Measurements from ENCODE around the gene EFNA5. TPM values are rescaled to one million over a fixed set of nuclear protein-coding genes. Genes with fewer than 3 reads are reported as not detected.

Gene EFNA5
- total RNA-seq, 1 donor from 2014 or later: 12.6 TPM

DNA sequence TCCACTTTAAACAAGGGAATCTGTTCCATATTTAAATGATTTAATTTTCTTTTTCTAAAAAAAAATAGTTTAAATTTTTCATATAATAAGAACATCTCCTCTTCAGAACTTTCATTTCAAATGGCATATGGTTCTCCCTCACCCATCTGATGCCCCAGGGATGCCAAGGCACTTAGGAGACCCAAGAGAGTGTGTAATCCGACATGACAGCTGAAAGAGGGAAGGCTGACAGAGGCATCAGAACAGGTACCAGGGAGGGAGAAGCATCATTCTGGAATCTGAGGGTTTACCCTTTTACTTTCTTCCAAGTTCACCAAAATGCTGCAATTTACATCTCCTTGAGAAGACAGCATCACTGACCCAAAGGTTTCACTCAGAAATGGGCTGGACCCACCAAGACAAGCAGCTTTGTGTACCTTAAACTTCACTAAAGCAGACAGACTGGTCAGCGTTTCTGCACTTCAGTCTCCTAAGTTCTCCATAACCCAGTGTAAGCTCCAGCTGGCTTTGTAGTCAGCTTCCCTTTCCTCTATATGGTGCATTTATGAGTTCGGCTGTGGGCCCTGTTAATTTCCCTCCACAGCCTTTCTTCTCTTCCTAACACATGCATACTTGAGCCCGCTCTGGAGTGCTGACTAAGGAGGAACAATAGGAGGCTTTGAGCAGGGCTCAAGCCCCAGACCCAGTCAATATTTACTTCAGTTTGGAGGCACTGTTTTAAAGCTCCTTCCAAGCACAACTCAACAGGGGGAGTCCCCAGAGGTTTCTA is 17.7 kb downstream of the EFNA5 start:
- TF ChIP-seq, protein P1, sequence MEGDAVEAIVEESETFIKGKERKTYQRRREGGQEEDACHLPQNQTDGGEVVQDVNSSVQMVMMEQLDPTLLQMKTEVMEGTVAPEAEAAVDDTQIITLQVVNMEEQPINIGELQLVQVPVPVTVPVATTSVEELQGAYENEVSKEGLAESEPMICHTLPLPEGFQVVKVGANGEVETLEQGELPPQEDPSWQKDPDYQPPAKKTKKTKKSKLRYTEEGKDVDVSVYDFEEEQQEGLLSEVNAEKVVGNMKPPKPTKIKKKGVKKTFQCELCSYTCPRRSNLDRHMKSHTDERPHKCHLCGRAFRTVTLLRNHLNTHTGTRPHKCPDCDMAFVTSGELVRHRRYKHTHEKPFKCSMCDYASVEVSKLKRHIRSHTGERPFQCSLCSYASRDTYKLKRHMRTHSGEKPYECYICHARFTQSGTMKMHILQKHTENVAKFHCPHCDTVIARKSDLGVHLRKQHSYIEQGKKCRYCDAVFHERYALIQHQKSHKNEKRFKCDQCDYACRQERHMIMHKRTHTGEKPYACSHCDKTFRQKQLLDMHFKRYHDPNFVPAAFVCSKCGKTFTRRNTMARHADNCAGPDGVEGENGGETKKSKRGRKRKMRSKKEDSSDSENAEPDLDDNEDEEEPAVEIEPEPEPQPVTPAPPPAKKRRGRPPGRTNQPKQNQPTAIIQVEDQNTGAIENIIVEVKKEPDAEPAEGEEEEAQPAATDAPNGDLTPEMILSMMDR (IDR thresholded peaks at IDR 0.05; ENCODE audit: insufficient read depth, low read length, poor library complexity, severe bottlenecking): no peak
- Histone ChIP-seq H3K36me3 (ENCODE audit: control insufficient read depth, insufficient read depth, low read length) (no peaks in the 10 kb centered on the region), H3K4me3 (ENCODE audit: low read depth, low read length) (no peak overlapping the region), H3K27me3 (ENCODE audit: control insufficient read depth, insufficient read depth, low read length) (no peaks in the 10 kb centered on the region)
- DNase-seq (ENCODE audit: low read depth): no peak

DNA sequence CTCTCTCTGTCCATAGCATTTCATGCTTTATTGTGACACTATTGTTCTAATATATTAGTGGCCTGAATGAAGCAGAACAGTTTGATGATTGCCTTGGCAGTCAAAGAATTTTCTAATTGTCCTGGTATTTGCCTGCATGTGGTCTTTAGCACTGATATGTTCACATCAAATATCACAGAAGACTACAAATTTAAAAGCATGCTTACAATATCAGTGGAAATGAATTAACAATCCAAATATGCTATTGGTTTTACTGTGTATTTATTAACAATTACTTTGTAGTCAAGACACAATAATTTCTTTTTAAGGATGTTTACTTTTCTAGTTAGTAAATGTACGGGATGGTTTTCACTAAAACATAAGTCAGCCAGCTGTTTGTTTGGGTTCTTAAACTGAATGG is 18.3 kb downstream of the EFNA5 start:
- Histone ChIP-seq H3K36me3 (ENCODE audit: control insufficient read depth, insufficient read depth, low read length) (no peaks in the 10 kb centered on the region), H3K4me3 (ENCODE audit: low read depth, low read length) (no peak overlapping the region), H3K27me3 (ENCODE audit: control insufficient read depth, insufficient read depth, low read length) (no peaks in the 10 kb centered on the region)
- TF ChIP-seq, protein P1 (IDR thresholded peaks at IDR 0.05; ENCODE audit: insufficient read depth, low read length, poor library complexity, severe bottlenecking): no peak
- DNase-seq (ENCODE audit: low read depth): no peak

DNA sequence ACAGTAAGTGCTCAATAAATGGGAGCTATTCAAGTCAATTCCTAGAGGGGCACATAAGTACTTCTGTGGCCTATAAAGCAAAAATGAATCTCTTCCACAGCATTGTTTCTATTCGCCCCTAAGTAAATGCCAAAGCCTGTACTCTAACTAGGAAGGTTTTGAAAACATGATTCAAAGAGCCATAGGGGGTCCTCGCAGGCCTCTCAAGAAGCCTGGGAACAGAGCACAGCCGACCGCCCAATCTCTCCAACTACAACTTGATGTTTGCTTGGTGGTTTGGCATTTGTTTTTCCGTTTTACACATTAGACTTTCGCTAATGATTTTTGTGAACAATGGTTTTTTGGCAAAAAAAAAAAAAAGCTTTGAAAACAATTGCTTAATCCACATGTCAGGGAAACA is 19.4 kb downstream of the EFNA5 start:
- DNase-seq (ENCODE audit: low read depth): no peak
- Histone ChIP-seq H3K27me3 (ENCODE audit: control insufficient read depth, insufficient read depth, low read length) (no peaks in the 10 kb centered on the region), H3K4me3 (ENCODE audit: low read depth, low read length) (no peak overlapping the region), H3K36me3 (ENCODE audit: control insufficient read depth, insufficient read depth, low read length) (no peaks in the 10 kb centered on the region)
- TF ChIP-seq, protein P1 (IDR thresholded peaks at IDR 0.05; ENCODE audit: insufficient read depth, low read length, poor library complexity, severe bottlenecking): no peak

- Histone ChIP-seq H3K36me3 (ENCODE audit: control insufficient read depth, insufficient read depth, low read length) (no peaks in the 10 kb centered on the region), H3K4me3 (ENCODE audit: low read depth, low read length) (no peak overlapping the region), H3K27me3 (ENCODE audit: control insufficient read depth, insufficient read depth, low read length) (no peaks in the 10 kb centered on the region)
- no peak for DNase-seq (ENCODE audit: low read depth)
- TF ChIP-seq, protein P1 (IDR thresholded peaks at IDR 0.05; ENCODE audit: insufficient read depth, low read length, poor library complexity, severe bottlenecking): no peak
Observed at GRCh38 chr5:107646418-107646817, 24.3 kb downstream of the EFNA5 start.

GRCh38 chr5:107640568-107640967 is 30.2 kb downstream of the EFNA5 start:
- TF ChIP-seq, protein P1 (IDR thresholded peaks at IDR 0.05; ENCODE audit: insufficient read depth, low read length, poor library complexity, severe bottlenecking): no peak
- Histone ChIP-seq H3K27me3 (ENCODE audit: control insufficient read depth, insufficient read depth, low read length) (no peaks in the 10 kb centered on the region), H3K4me3 (ENCODE audit: low read depth, low read length) (no peak overlapping the region), H3K36me3 (ENCODE audit: control insufficient read depth, insufficient read depth, low read length) (no peaks in the 10 kb centered on the region)
- no peak for DNase-seq (ENCODE audit: low read depth)

DNA sequence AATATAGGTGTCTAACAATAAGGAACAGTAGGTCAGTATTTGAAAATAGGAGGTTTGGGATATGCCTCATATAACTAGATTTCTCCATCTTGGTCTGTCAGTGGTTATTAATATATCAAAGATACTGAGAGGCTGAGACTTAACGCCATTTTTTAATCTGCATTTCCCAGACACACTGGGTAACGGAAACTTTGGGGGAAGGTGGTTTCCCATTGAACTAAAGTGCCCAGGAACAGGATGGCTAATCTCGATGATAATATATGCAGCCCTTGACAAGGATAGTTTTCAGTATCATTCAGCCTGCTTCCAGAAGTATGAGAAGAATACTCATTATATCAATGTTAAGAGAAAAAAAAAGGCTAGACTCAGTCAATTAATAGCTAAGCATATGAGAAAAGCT is 30.7 kb downstream of the EFNA5 start:
- H3K4me3 ChIP-seq (ENCODE audit: low read depth, low read length): no peak overlapping the region
- no peaks in the 10 kb centered on the region for H3K36me3 ChIP-seq (ENCODE audit: control insufficient read depth, insufficient read depth, low read length)
- DNase-seq (ENCODE audit: low read depth): no peak
- TF ChIP-seq, protein P1 (IDR thresholded peaks at IDR 0.05; ENCODE audit: insufficient read depth, low read length, poor library complexity, severe bottlenecking): no peak
- no peaks in the 10 kb centered on the region for H3K27me3 ChIP-seq (ENCODE audit: control insufficient read depth, insufficient read depth, low read length)
